Measurements from ENCODE around the gene GMCL1.

GRCh38 chr2:69811591-69811990 is 17.9 kb upstream of the GMCL1 start:
- no peak for TF ChIP-seq CTCF (conservative IDR thresholded peaks at IDR 0.05; ENCODE audit: low read depth in 2 of 2)
- no peak for TF ChIP-seq EZH2 (IDR thresholded peaks at IDR 0.05; ENCODE audit: low read depth, unreplicated experiment)
- TF ChIP-seq REST (IDR thresholded peaks at IDR 0.05; ENCODE audit: unreplicated experiment) = no peak
- TF ChIP-seq NANOG (IDR thresholded peaks at IDR 0.05; ENCODE audit: borderline replicate concordance) = no peak

All from GM23338 (cell line).